ENCODE data around the gene TMIGD3.

Gene TMIGD3

GRCh38 chr1:111507411-111508201, 4.2 kb upstream of the TMIGD3 start:
- peak; percentile 61 to 65 for DNase-seq

DNA sequence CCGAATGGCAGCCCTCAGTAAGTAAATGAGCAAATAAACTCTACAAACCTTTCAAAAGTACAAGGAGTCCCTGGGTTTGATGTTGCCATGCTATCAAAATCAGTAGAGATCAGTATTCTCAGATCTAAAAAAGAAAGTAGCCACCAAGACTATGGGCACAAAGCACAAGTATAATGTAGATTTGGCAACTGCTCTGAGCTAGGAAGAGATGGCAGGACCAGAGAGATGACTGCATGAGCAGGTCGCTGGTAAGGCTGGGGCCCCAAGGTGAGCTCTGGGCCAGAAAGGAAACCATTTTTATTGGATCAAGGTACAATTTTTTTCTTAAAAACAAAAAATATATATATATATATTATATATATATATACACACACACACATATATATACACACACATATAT, 3.1 kb upstream of the TMIGD3 start:
- no peak for DNase-seq

DNA sequence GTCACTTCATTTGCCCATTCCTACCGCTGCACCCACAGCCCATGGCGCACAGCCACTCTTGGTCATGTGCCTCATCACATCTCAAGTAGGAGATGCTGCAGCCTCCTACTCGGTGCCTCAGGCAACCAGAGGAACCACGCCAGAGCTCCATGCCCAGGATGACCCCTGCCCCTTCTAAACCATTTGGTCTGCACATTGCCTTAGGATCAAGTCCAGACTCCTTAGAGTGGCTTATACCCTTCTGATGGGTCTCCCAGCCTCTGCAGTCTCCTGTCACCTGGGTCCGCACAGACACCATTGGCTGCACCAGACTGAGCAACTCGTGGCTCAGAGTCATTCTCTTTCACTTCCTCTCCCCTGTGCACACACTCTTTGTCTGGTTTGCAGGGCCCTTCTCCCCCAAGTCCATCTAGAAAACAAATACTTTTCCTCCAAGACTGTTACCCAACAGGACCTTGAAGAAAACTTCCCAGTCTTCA, 2.2 kb upstream of the TMIGD3 start:
- DNase-seq: peak in 1 of 2 donors; percentile 16

DNA sequence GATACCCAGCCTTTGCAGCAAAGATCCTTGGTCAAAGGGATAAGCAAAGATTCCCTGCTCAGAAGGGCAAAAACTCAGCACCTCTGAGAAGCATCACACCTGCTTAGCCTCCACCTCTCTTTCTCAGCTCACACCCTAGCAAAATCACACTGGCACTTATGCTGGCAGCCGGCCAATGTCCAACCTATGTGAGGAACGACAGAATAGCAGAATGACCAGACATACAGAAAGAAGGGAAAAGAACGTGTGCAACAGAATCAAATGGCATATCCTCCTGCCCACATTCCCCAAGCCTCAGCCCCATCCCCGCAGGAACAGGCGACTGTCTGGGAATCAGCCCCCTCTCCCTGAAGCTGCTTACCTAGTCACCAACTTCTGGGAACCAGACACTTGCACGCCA, 664 bp upstream of the TMIGD3 start:
- DNase-seq: no peak

DNA sequence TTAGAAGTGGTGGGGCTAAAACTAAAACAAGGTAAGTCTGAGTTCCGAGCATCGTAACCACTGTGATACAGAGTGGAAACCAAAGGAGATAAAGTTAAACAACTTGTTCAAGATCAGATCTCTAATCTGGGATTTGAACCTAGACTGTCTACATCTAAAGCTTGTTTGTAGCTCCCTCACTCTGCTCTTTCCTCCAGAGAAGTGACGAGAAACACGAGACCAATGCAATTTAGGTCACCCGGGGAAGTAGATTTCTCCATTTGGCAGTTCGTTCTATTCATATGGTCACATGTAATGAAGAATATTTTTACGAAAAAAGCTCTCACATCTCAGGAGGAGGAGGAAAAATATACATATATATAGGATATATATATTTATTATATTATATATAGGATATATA, 1.8 kb downstream of the TMIGD3 start:
- DNase-seq: no peak

GRCh38 chr1:111499026-111499785, 4.2 kb downstream of the TMIGD3 start:
- no peak for DNase-seq

- no peak for DNase-seq
Measured at GRCh38 chr1:111497592-111497991, 5.8 kb downstream of the TMIGD3 start.

- no peak for DNase-seq
Measured at GRCh38 chr1:111496398-111496797, 7.0 kb downstream of the TMIGD3 start.

- DNase-seq: no peak
Measured at GRCh38 chr1:111491070-111491469, 12.4 kb downstream of the TMIGD3 start.

DNA sequence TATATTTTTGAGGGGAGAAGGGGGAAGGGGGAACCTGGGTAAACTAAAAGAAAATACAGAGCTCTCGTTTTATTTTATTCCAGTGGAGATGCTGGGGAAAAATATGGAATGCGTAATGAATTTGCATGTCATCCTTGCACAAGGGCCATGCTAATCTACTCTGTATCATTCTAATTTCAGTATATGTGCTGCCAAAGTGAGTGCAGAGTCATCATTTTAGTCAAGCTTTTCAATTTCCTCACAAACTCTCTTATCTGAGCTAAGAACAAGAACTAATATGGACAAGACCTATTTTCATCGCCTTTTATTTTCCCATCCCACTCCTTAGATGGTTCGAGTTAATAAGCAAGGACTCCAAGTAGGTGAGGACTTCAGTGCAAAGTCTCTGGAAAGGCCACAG, 13.2 kb downstream of the TMIGD3 start:
- DNase-seq: no peak

DNA sequence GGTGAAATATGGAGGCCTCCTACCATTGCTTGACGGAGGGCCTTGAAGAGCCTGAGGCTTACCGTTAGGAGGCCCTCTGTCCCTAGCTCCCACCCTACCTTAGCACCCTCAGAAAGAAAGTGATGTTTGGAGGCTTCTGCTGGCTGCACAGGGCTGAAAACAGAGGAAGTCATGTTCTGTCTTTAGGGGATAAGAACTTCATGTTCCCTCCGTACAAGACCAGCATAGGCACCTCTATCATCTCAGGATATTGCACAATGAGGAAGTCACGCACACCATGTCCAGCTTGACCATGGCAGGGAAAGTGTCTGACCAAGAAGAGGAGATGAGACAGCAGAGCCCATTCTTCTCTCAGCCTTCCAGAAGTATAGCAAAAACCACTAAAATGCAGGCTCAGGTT, 13.8 kb downstream of the TMIGD3 start:
- no peak for DNase-seq

GRCh38 chr1:111488669-111489068, 14.8 kb downstream of the TMIGD3 start:
- no peak for DNase-seq

DNA sequence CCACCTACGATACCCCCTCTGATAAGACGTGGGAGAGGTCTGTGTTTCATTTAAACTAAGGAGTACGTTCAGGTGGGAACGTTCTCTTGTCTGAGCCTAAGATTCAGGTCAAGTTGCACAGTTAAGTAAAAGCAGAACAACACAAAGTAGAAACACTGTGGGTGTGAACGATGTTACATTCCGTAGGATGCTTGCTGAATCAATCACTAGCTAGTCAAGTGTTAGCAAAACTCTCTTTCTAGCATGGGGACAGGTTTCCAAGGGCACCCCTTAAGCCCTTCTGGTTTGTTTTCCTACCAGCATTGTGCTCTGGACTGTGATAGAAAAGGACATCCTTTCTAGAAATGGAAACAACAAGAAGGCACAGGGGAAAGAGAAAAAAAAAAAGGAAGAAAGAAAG, 16.3 kb downstream of the TMIGD3 start:
- no peak for DNase-seq

GRCh38 chr1:111486431-111486830, 17.0 kb downstream of the TMIGD3 start:
- DNase-seq: no peak

- no peak for DNase-seq
Measured at GRCh38 chr1:111484391-111485026, 18.9 kb downstream of the TMIGD3 start.

GRCh38 chr1:111483876-111484275, 19.6 kb downstream of the TMIGD3 start:
- no peak for DNase-seq

DNA sequence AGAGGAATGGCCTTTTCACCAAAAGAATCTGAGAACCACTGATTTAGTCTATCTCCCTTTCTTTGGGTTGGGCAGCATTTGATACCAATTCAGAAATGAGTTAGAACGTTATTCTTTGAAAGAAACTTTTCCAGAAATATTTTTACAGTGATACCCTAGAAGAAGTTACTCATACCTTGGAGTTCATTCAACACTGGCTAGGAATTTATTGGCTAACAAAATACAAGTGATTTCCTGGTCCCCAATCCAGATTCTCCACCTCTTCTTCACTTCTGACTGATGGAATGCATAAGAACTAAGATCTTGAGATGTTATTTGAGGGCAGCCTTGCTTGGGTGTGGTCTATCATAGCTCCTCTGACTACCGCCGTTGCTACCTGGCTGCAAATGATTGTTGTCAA, 20.3 kb downstream of the TMIGD3 start:
- no peak for DNase-seq

- peak; percentile 55 to 60 for DNase-seq
Measured at GRCh38 chr1:111481387-111482221, 21.8 kb downstream of the TMIGD3 start.

DNA sequence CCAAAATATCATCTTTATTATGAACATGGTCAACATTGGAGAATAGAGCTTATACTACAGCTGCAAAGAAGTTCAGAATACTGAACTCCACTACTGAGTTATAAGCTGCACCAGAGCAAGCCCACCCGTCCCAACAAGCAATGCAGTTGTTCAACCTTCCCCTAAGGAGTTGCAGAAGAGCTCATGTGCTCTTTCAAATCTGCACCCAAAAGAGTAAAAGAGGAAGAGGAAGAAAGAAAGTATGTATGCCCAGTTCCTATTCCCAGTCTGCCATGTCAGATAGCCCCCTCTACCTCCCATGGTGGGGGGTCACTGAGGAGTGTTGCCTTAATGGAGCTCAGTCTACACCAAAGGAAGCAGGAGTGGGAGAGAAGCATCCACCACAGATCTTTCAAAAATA, 22.8 kb downstream of the TMIGD3 start:
- DNase-seq: no peak

GRCh38 chr1:111476761-111477309, 26.6 kb downstream of the TMIGD3 start:
- peak; percentile 14 to 21 for DNase-seq

DNA sequence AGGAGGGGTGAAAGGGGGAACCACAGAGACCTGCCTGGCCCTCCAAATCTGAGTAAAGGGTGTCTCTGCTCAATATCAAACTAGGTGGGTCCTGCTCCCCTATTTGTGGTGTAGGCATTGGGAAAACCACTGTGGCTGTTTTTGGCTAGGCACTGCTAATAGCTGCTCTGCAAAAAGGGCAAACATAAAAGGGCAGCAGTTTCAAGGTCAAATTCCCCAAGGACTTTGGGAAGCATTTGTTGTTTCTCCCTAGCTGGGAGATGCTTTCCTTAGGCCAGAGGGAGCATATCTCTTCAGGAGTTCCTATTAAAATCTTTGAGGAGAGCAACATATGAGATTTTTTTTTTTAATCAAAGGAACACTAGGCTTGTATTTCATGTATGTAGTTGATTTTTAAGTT, 27.2 kb downstream of the TMIGD3 start:
- DNase-seq: no peak

DNA sequence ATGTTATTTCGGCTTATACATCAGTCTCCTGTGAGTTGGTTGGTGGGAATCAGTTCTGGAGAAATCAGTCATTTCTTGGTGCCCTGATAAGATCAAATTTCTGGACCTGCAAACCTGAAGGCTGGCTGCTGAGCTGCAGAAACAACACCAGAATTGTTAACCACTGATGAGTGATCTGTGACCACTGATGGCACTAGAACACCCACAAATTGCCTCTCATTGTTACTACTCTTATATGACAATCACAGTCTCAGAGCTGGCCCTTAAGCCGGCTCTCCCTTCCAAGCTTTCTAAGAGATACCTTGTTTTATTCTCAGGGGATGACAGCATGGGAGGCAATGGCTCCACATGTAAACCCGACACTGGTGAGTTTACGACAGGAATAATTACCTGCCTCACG, 27.7 kb downstream of the TMIGD3 start:
- no peak for DNase-seq

GRCh38 chr1:111474521-111474920, 28.9 kb downstream of the TMIGD3 start:
- DNase-seq: no peak

Measured in activated CD4-positive, alpha-beta T cell treated with anti-CD3 and anti-CD28 coated beads for 4 hours (primary cell).